D721Med (cell line): ENCODE data around the gene COL8A2.

Source experiments
- DNase-seq: peaks from one replicate; pipeline ENCODE4 v3.0.0; 2011; ENCODE audit warnings: low spot score; ENCODE audit not compliant: insufficient read length
- FAIRE-seq: peaks from 2 replicates; lab custom pipeline; 2011; peaks lifted over from hg19 to GRCh38; lab: Jason Lieb, UNC
- CTCF ChIP-seq: IDR thresholded peaks from 2 replicates; pipeline ENCODE4 v1.5.1; 2012; ENCODE audit warnings: mild to moderate bottlenecking, control low read depth; ENCODE audit not compliant: insufficient read depth; ENCODE audit errors: missing control alignments

The COL8A2 gene

GRCh38 chr1:36084497-36085115, 40.4 kb downstream of the COL8A2 start:
- TF ChIP-seq CTCF = no peak
- FAIRE-seq = no peak
- no peak for DNase-seq

- DNase-seq (peak; percentile 97), FAIRE-seq (no peak)
- peak; percentile 2 for TF ChIP-seq CTCF
Measured at GRCh38 chr1:36083635-36084496, 41.2 kb downstream of the COL8A2 start, which contains the start of gene TEKT2. Gene TEKT2, plus strand, starts transcription at chr1:36084094. Its CDS starts 828 bp downstream, at chr1:36084922.

GRCh38 chr1:36083219-36083618, 41.8 kb downstream of the COL8A2 start:
- no peak for FAIRE-seq
- no peak for TF ChIP-seq CTCF
- DNase-seq = no peak

GRCh38 chr1:36081926-36082485, 43.0 kb downstream of the COL8A2 start:
- DNase-seq (no peak), FAIRE-seq (no peak)
- no peak for TF ChIP-seq CTCF

- TF ChIP-seq CTCF = no peak
- FAIRE-seq = no peak
- no peak for DNase-seq
Measured at GRCh38 chr1:36080801-36081200, 44.2 kb downstream of the COL8A2 start.

- TF ChIP-seq CTCF = no peak
- FAIRE-seq (no peak), DNase-seq (no peak)
Measured at GRCh38 chr1:36080236-36080635, 44.8 kb downstream of the COL8A2 start.
